Neuron (in vitro differentiated cells): Measurements from ENCODE around the gene RAD51B.

Experiments
- H2AFZ ChIP-seq: one replicate; pipeline ENCODE4 v1.6.1; 2013; ENCODE audit warnings: low read depth, mild to moderate bottlenecking, inconsistent platforms, low read length, moderate library complexity
- H3K27me3 ChIP-seq: one replicate; pipeline ENCODE4 v1.6.1; 2013; ENCODE audit warnings: low read length; ENCODE audit not compliant: insufficient read depth
- H3K36me3 ChIP-seq: one replicate; pipeline ENCODE4 v1.6.1; 2013; ENCODE audit warnings: low read length; ENCODE audit not compliant: insufficient read depth
- H3K4me1 ChIP-seq: one replicate; pipeline ENCODE4 v1.6.1; 2013; ENCODE audit warnings: low read length; ENCODE audit not compliant: insufficient read depth
- H3K4me3 ChIP-seq: 2 replicates; pipeline ENCODE4 v1.5.1; 2013; ENCODE audit warnings: mild to moderate bottlenecking, low read length, moderate library complexity
- H3K9me3 ChIP-seq: one replicate; pipeline ENCODE4 v1.6.1; 2013; ENCODE audit warnings: low read length

Gene RAD51B

GRCh38 chr14:68709007-68709406 lies 889.4 kb downstream of the RAD51B start:
- Histone ChIP-seq H3K9me3 (no peaks in the 10 kb centered on the region), H3K4me3 (no peak overlapping the region), H3K27me3 (no peaks in the 10 kb centered on the region), H2AFZ (no peak overlapping the region), H3K36me3 (no peaks in the 10 kb centered on the region), H3K4me1 (peaks cover 2% of the 10 kb centered on the region)

- no peaks in the 10 kb centered on the region for H3K9me3 ChIP-seq
- H3K4me1 ChIP-seq = no peaks in the 10 kb centered on the region
- H2AFZ ChIP-seq = no peak overlapping the region
- no peaks in the 10 kb centered on the region for H3K36me3 ChIP-seq
- H3K4me3 ChIP-seq = no peak overlapping the region
- H3K27me3 ChIP-seq = no peaks in the 10 kb centered on the region
Observed at GRCh38 chr14:68710776-68711175, 891.2 kb downstream of the RAD51B start.

DNA sequence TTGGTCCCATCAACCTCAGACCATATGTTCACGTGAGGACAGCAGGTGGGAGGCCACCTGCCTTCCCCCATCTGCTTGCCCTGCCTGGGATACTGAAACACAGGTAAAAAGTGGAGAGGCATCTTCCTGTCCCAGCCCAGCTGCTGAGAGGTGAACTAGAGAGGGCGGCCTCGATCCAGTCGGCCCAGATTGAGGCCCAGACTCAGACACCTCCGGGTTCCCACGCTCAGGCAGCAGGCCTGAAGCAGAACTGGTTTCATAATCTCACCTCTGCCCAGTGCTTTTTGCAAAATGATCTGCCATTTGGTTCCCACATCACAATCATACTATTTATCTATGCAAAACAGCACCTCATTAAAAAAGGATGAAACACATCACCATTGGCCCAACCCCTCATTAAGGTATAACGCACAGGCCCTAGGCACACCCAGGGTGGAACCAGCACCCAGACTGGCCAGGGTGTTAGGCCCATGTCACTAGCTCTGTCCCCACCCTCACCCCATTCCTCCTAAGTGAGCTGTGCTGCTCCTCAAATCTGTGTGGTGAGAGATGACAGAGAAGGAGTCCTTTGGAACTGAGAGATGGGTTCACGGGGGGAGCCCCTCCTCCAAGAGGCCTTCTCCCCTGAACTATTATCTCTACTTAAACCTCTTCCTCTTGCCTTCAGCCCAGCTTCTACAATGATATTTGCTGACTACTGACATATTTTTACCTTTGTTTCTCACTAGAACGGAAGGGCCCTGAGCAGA lies 892.2 kb downstream of the RAD51B start:
- no peak overlapping the region for H2AFZ ChIP-seq
- H3K27me3 ChIP-seq = no peaks in the 10 kb centered on the region
- H3K4me3 ChIP-seq = no peak overlapping the region
- H3K4me1 ChIP-seq = no peaks in the 10 kb centered on the region
- H3K9me3 ChIP-seq = no peaks in the 10 kb centered on the region
- no peaks in the 10 kb centered on the region for H3K36me3 ChIP-seq

- no peaks in the 10 kb centered on the region for H3K27me3 ChIP-seq
- no peaks in the 10 kb centered on the region for H3K36me3 ChIP-seq
- H2AFZ ChIP-seq = no peak overlapping the region
- no peaks in the 10 kb centered on the region for H3K9me3 ChIP-seq
- H3K4me3 ChIP-seq = no peak overlapping the region
- no peaks in the 10 kb centered on the region for H3K4me1 ChIP-seq
Observed at GRCh38 chr14:68712703-68713370, 893.3 kb downstream of the RAD51B start.

DNA sequence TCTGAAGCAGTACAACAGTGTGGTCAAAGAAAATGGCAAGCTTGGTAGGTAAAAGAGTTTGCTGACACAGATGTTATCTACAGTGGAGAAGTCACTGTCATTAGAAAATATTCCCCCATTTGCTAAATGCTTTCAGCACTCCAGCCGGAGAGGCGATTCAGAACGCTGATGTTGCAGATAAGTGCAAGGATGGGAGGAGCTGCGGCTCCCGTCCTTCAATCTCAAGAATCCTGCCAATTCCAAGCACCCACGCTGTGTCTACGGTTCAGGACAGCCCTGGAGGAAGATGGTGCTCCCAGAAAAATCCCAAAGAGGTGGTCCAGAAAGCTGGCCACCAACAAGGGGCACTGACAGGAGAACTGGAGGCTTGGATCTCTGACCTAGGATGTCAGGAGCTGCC lies 894.2 kb downstream of the RAD51B start:
- no peak overlapping the region for H3K4me3 ChIP-seq
- H3K36me3 ChIP-seq = no peaks in the 10 kb centered on the region
- no peak overlapping the region for H2AFZ ChIP-seq
- no peaks in the 10 kb centered on the region for H3K4me1 ChIP-seq
- H3K27me3 ChIP-seq = no peaks in the 10 kb centered on the region
- H3K9me3 ChIP-seq = no peaks in the 10 kb centered on the region

GRCh38 chr14:68714991-68715924 lies 895.7 kb downstream of the RAD51B start:
- H3K4me1 ChIP-seq = no peaks in the 10 kb centered on the region
- H3K9me3 ChIP-seq = no peaks in the 10 kb centered on the region
- H3K36me3 ChIP-seq = no peaks in the 10 kb centered on the region
- no peak overlapping the region for H3K4me3 ChIP-seq
- no peak overlapping the region for H2AFZ ChIP-seq
- no peaks in the 10 kb centered on the region for H3K27me3 ChIP-seq

DNA sequence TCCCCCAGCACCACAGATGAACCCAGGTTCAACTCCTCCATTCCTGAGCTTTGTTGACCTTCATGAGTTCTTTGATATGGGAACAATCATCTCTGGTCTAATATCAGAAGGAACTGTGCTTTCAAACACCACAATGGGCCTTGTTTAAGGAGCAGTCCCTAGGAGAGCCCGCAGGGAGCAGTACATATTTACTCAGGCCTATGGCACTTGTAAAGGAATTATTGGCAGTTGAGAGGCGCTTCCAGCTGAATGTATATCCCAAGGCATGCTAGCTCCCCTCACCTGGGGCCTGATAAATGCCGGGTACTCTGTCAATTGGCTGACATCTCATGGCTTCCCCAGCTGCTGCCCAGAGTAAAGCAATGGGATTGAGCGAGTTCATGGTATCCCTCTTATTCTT lies 897.1 kb downstream of the RAD51B start:
- Histone ChIP-seq H3K4me3 (no peak overlapping the region), H3K4me1 (no peaks in the 10 kb centered on the region), H3K9me3 (no peaks in the 10 kb centered on the region), H2AFZ (no peak overlapping the region), H3K36me3 (no peaks in the 10 kb centered on the region), H3K27me3 (no peaks in the 10 kb centered on the region)

- H3K36me3 ChIP-seq = no peaks in the 10 kb centered on the region
- no peak overlapping the region for H2AFZ ChIP-seq
- no peak overlapping the region for H3K4me3 ChIP-seq
- H3K27me3 ChIP-seq = no peaks in the 10 kb centered on the region
- no peaks in the 10 kb centered on the region for H3K9me3 ChIP-seq
- no peaks in the 10 kb centered on the region for H3K4me1 ChIP-seq
Observed at GRCh38 chr14:68718023-68718990, 898.7 kb downstream of the RAD51B start.

DNA sequence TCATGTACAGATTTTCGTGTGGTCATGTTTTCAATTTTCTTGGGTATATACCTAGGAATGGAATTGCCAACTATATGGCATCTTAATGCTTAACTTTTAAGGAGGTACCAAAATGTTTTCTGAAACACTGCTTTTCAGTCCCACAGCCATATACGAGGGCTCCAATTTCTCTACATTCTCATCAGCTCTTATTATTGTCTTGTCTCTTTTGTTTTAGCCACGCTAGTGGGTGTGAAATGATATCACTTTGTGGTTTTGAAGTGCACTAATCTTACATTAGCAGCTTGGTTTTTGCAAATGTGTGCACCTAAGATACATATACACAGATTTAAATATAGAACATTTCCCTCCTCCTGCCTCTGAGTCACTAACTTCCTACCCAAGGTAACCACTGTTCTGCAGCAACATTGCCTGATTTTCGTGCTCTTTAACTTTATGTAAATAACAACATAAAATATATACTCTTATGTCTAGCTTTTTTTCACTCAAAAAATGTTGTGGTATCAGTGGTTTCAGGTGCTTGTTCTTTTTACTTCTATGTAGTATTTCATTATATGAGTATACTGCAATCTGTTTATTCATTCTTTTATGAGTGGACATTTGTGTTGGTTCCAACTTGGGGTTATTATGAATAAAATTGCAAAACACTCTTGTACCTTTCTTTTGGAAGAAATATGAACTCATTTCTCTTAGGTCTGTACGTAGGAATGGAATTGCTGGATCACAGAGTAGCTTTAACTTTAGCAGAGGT lies 900.2 kb downstream of the RAD51B start:
- Histone ChIP-seq H3K27me3 (no peaks in the 10 kb centered on the region), H3K4me1 (no peaks in the 10 kb centered on the region), H2AFZ (no peak overlapping the region), H3K36me3 (no peaks in the 10 kb centered on the region), H3K9me3 (no peaks in the 10 kb centered on the region), H3K4me3 (no peak overlapping the region)

- Histone ChIP-seq H3K4me1 (no peaks in the 10 kb centered on the region), H3K27me3 (no peaks in the 10 kb centered on the region), H3K36me3 (no peaks in the 10 kb centered on the region), H2AFZ (no peak overlapping the region), H3K4me3 (no peak overlapping the region), H3K9me3 (no peaks in the 10 kb centered on the region)
Observed at GRCh38 chr14:68722186-68722585, 902.6 kb downstream of the RAD51B start.

GRCh38 chr14:68722968-68723566 lies 903.5 kb downstream of the RAD51B start:
- H3K9me3 ChIP-seq = no peaks in the 10 kb centered on the region
- H3K27me3 ChIP-seq = no peaks in the 10 kb centered on the region
- no peaks in the 10 kb centered on the region for H3K36me3 ChIP-seq
- H2AFZ ChIP-seq = no peak overlapping the region
- no peaks in the 10 kb centered on the region for H3K4me1 ChIP-seq
- no peak overlapping the region for H3K4me3 ChIP-seq
